Measurements from ENCODE around the gene ACADVL. TPM values are rescaled to one million over a fixed set of nuclear protein-coding genes. Genes with fewer than 3 reads are reported as not detected.
A peak's percentile ranks its signal among the peaks of the same experiment; 100 is the strongest.

The ACADVL gene
- total RNA-seq, 2 donors from 2014 or later = 589 to 593 TPM

DNA sequence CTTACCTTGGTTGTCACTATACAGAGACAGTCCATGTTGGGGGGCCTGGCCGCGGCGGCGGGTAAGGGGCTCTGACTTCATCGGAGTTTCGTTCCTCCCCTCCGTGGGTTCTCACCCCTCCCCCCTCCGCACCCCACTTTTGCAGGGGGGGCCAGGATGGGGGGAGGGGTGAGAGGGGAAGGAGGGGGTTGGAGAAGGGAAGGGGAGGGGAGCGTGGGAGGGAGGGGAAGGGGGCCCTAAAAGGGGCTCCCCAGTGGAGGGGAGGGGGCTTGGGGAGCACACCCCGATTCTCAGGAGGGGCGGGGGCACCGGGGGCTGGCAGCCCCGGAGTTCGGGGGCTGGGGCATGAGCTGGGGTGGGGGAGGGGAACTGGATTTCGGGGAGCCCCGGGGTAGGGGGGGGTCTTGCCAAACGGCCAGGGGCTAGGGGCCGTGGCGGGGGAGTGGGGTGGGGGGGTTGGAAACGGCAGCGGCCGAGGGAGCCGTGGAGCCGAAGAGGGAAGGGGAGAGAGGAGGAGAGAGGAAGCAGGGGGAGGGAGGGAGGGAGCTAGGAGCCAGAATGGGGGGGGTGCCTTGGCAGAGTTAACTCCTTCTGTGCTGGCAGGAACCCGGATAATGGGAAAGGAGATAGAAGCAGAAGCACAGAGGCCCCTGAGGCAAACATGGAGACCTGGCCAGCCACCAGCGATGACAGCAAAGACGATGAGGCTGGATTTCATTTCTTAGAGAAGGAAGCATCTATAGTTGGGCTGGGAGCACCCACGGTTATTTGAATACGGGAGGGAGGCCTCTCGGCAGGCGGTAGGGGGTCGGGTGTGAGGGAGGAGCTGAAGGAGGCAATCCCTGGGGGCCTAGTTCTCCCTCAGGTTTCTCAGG, 2.4 kb upstream of the ACADVL start:
- TF ChIP-seq POLR2AphosphoS5 (IDR thresholded peaks at IDR 0.05) = no peak
- TF ChIP-seq CTCF (IDR thresholded peaks at IDR 0.05) = no peak
- TF ChIP-seq POLR2A (IDR thresholded peaks at IDR 0.05) = no peak
- WGBS = under 1% methylated on average over 24 of the region's 32 CpGs
- Histone ChIP-seq H3K27me3 (replicated peaks; ENCODE audit: insufficient read depth) (no peaks in the 10 kb centered on the region), H3K4me3 (peak overlapping the region; percentile 32 to 46), H3K4me1 (replicated peaks) (peaks cover 18% of the 10 kb centered on the region), H3K36me3 (no peaks in the 10 kb centered on the region), H3K9me3 (no peaks in the 10 kb centered on the region), H3K27ac (peak overlapping the region; percentile 60 to 67)
- intact Hi-C loops (cut with DNase I) = no loop called here
- no peak for DNase-seq (ENCODE audit: low spot score)

- TF ChIP-seq POLR2AphosphoS5 (IDR thresholded peaks at IDR 0.05) = no peak
- TF ChIP-seq CTCF (IDR thresholded peaks at IDR 0.05) = no peak
- no peak for TF ChIP-seq POLR2A (IDR thresholded peaks at IDR 0.05)
- no peaks in the 10 kb centered on the region for H3K27me3 ChIP-seq (replicated peaks; ENCODE audit: insufficient read depth)
- no peak for DNase-seq (ENCODE audit: low spot score)
- H3K27ac ChIP-seq = peak overlapping the region; percentile 60 to 67
- intact Hi-C loops (cut with DNase I) = no loop called here
- H3K9me3 ChIP-seq = no peaks in the 10 kb centered on the region
- H3K4me3 ChIP-seq = peak overlapping the region in 1 of 2 donors; percentile 46
- H3K36me3 ChIP-seq = peaks cover 0 to 4% of the 10 kb centered on the region in 2 donors
- WGBS = 53% methylated on average over 6 of the region's 6 CpGs
- peaks cover 18% of the 10 kb centered on the region for H3K4me1 ChIP-seq (replicated peaks)
Observed at GRCh38 chr17:7218166-7218565, 1.6 kb upstream of the ACADVL start.

DNA sequence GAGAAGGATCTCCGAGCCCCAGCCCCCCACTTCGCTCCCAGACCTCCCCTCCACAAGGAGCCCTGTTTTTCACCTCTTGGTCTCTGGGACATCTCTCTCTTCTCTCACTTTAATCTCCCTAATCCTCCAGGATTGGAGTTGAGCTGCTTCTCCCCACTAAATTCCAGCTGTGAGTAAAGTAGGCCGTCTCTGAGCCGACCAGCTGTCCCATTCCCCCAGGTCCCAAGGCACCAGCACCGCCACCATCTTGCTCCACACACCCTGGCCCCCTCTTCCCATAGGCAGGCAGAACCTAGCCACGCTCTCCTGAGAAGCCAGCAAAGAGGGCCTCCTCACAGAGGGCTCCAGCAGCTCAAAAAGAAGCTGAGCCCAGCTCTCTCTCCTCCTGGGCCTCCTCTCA, 980 bp upstream of the ACADVL start:
- Histone ChIP-seq H3K27me3 (replicated peaks; ENCODE audit: insufficient read depth) (no peaks in the 10 kb centered on the region), H3K27ac (peak overlapping the region; percentile 97 to 99), H3K4me3 (no peak overlapping the region), H3K4me1 (replicated peaks) (peaks cover 18% of the 10 kb centered on the region), H3K36me3 (peaks cover 0 to 10% of the 10 kb centered on the region in 2 donors), H3K9me3 (no peaks in the 10 kb centered on the region)
- intact Hi-C loops (cut with DNase I) = no loop called here
- TF ChIP-seq POLR2AphosphoS5 (IDR thresholded peaks at IDR 0.05) (no peak), CTCF (IDR thresholded peaks at IDR 0.05) (no peak), POLR2A (IDR thresholded peaks at IDR 0.05) (no peak)
- no peak for DNase-seq (ENCODE audit: low spot score)
- 68% methylated on average over 6 of the region's 6 CpGs for WGBS

DNA sequence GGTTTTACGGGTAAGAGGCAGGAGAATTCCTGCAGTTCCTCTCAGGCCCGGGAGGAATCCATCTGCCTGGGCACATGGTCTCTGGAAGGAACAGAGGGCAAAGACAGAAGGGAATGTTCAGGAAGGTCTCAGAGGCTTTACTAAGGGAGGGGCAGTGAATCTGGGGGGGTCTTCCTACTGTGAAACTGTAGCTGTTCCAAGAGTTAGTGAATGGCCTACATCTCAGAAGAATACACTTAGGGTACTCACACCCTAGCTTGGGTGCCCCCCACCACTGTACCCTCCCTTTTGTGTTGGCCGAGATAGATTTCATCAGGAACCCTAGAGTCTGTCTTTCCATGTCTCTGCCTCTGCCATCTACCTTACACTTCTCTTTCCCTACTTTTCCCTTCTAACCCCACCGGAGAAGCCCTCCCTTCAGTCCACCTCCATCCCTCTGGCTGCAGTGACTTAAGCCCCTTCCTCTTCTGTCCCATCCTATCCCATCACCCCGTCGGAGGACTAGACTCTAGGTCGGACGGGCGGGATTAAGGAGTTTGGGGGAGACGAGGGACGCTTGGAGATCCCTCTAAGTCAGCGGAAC, 418 bp upstream of the ACADVL start:
- Histone ChIP-seq H3K4me1 (replicated peaks) (peaks cover 18% of the 10 kb centered on the region), H3K27ac (peak overlapping the region; percentile 97 to 99), H3K36me3 (peaks cover 0 to 15% of the 10 kb centered on the region in 2 donors), H3K9me3 (no peaks in the 10 kb centered on the region), H3K4me3 (peak overlapping the region; percentile 74 to 86), H3K27me3 (replicated peaks; ENCODE audit: insufficient read depth) (no peaks in the 10 kb centered on the region)
- intact Hi-C loops (cut with DNase I) = no loop called here
- TF ChIP-seq CTCF (IDR thresholded peaks at IDR 0.05) = no peak
- no peak for TF ChIP-seq POLR2AphosphoS5 (IDR thresholded peaks at IDR 0.05)
- no peak for TF ChIP-seq POLR2A (IDR thresholded peaks at IDR 0.05)
- 17% methylated on average over 12 of the region's 12 CpGs for WGBS
- DNase-seq (ENCODE audit: low spot score) = no peak
